Tibial nerve (tissue), 4 donors: Measurements from ENCODE around the gene IYD.

Experiments
- EP300 ChIP-seq, 2 donors: sonication (generic); formaldehyde crosslinking; IDR thresholded peaks; one replicate each; pipeline ENCODE4 v1.6.1; 2017; ENCODE audit warnings: antibody characterized with exemption in 2 of 2, mild to moderate bottlenecking in 1 of 2
- POLR2A ChIP-seq, 2 donors: fragments of 450-650 bp; IDR thresholded peaks; one replicate each; pipeline ENCODE4 v1.6.1; 2017; ENCODE audit warnings: antibody characterized with exemption in 2 of 2, mild to moderate bottlenecking in 2 of 2, moderate library complexity in 2 of 2
- TF ChIP-seq, protein P1 (sequence below), 5 experiments: fragments of 200-600 bp in 3 of 5; fragments of 450-650 bp in 2 of 5; sonication (generic) in 3 of 5; IDR thresholded peaks; one replicate each; pipeline ENCODE4 v1.5.1; 2016 to 2019; ENCODE audit warnings: antibody characterized with exemption in 5 of 5, mild to moderate bottlenecking in 3 of 5, moderate library complexity in 2 of 5

DNA sequence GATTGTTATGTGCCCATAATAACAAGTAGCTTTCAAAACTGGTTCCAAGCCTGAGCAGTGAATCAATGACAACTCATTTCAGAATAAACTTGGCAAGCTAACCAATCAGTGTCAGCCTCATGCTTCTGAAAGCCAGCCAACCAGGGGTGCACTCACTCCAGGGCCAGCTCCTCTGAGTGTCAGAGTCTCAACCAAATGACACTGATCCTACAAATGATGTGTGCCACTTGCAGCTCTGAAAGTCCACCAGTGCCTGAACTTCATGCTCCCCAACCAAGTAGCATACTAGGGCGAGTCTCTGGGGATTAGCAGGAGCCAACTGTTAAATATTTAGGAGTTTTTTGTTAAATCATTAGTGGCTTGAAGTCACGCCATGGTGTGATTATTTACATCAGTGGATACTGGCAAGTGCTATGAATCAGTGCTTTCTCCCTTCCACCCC, 4.5 kb downstream of the IYD start:
- TF ChIP-seq, protein P1, sequence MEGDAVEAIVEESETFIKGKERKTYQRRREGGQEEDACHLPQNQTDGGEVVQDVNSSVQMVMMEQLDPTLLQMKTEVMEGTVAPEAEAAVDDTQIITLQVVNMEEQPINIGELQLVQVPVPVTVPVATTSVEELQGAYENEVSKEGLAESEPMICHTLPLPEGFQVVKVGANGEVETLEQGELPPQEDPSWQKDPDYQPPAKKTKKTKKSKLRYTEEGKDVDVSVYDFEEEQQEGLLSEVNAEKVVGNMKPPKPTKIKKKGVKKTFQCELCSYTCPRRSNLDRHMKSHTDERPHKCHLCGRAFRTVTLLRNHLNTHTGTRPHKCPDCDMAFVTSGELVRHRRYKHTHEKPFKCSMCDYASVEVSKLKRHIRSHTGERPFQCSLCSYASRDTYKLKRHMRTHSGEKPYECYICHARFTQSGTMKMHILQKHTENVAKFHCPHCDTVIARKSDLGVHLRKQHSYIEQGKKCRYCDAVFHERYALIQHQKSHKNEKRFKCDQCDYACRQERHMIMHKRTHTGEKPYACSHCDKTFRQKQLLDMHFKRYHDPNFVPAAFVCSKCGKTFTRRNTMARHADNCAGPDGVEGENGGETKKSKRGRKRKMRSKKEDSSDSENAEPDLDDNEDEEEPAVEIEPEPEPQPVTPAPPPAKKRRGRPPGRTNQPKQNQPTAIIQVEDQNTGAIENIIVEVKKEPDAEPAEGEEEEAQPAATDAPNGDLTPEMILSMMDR (IDR thresholded peaks at IDR 0.05) = no peak
- no peak for TF ChIP-seq POLR2A (IDR thresholded peaks at IDR 0.05)
- TF ChIP-seq EP300 (IDR thresholded peaks at IDR 0.05) = no peak
